ENCODE results near the gene ASIC2. TPM values are rescaled to one million over a fixed set of nuclear protein-coding genes. Genes with fewer than 3 reads are reported as not detected.

The ASIC2 gene
- total RNA-seq, 1 donor from 2014 or later, result 0.36 TPM

DNA sequence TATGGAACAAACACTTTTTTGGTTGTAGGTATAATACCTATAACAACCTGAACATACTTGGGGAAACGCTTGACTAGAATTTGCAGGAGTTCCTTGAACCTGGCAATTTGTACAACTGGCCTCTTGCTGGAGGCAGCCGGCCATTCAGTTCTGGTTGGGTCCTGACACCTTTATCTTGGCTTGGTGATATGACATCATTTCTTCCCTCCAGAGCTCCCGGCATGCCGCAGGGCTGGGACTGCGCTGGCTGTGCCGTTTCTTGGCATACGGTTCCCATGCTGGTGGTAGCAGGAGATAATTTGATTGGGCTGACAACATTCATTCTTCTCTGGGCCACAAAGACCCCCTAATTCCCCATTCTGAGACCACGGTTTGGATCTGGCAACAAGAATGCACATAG, 87.5 kb downstream of the ASIC2 start:
- no peaks in the 10 kb centered on the region for H3K27me3 ChIP-seq (ENCODE audit: insufficient read depth, low read length)
- H3K27me3 Mint-ChIP-seq (ENCODE audit: low read depth, unreplicated experiment), result peaks cover 50% of the 10 kb centered on the region
- H3K4me3 ChIP-seq (ENCODE audit: insufficient read depth, low read depth, low read length), result no peak overlapping the region
- H3K9me3 Mint-ChIP-seq (ENCODE audit: unreplicated experiment), result no peaks in the 10 kb centered on the region
- no peak for DNase-seq (ENCODE audit: low read depth)
- H3K4me3 Mint-ChIP-seq (ENCODE audit: unreplicated experiment), result no peak overlapping the region
- no peak overlapping the region for H2AFZ ChIP-seq (ENCODE audit: low read depth, low read length)
- H3K36me3 ChIP-seq (ENCODE audit: insufficient read depth, low read length), result no peaks in the 10 kb centered on the region
- no peak for FAIRE-seq
- H3K27ac ChIP-seq (ENCODE audit: low read depth, low read length), result no peak overlapping the region
- H3K4me1 ChIP-seq (ENCODE audit: insufficient read depth, low read length), result no peaks in the 10 kb centered on the region
- H3K36me3 Mint-ChIP-seq (ENCODE audit: low read depth, unreplicated experiment), result no peaks in the 10 kb centered on the region
- H3K27ac Mint-ChIP-seq (ENCODE audit: unreplicated experiment), result no peak overlapping the region
- TF ChIP-seq CTCF (IDR thresholded peaks at IDR 0.05; ENCODE audit: insufficient read depth, low read depth, low read length) (no peak), EZH2 (IDR thresholded peaks at IDR 0.05; ENCODE audit: insufficient read depth, low read length) (no peak)
- no peaks in the 10 kb centered on the region for H3K79me2 ChIP-seq (ENCODE audit: insufficient read depth, low read length)
- H3K4me1 Mint-ChIP-seq (ENCODE audit: low read depth, unreplicated experiment), result no peaks in the 10 kb centered on the region
- no peak overlapping the region for H3K9ac ChIP-seq (ENCODE audit: low read length)
- H3K9me3 ChIP-seq (ENCODE audit: insufficient read depth, low read depth, low read length), result no peaks in the 10 kb centered on the region
- H4K20me1 ChIP-seq (ENCODE audit: insufficient read depth, low read length), result no peaks in the 10 kb centered on the region
- H3K4me2 ChIP-seq (ENCODE audit: low read length), result no peak overlapping the region

- no peak overlapping the region for H3K27ac Mint-ChIP-seq (ENCODE audit: unreplicated experiment)
- no peak overlapping the region for H3K4me3 Mint-ChIP-seq (ENCODE audit: unreplicated experiment)
- peaks cover 57% of the 10 kb centered on the region for H3K27me3 Mint-ChIP-seq (ENCODE audit: low read depth, unreplicated experiment)
- Histone ChIP-seq H3K4me2 (ENCODE audit: low read length) (no peak overlapping the region), H3K79me2 (ENCODE audit: insufficient read depth, low read length) (no peaks in the 10 kb centered on the region), H3K36me3 (ENCODE audit: insufficient read depth, low read length) (no peaks in the 10 kb centered on the region), H3K27ac (ENCODE audit: low read depth, low read length) (no peak overlapping the region), H3K27me3 (ENCODE audit: insufficient read depth, low read length) (no peaks in the 10 kb centered on the region), H4K20me1 (ENCODE audit: insufficient read depth, low read length) (no peaks in the 10 kb centered on the region), H3K9me3 (ENCODE audit: insufficient read depth, low read depth, low read length) (no peaks in the 10 kb centered on the region), H3K9ac (ENCODE audit: low read length) (no peak overlapping the region), H3K4me1 (ENCODE audit: insufficient read depth, low read length) (no peaks in the 10 kb centered on the region), H2AFZ (ENCODE audit: low read depth, low read length) (no peak overlapping the region), H3K4me3 (ENCODE audit: insufficient read depth, low read depth, low read length) (no peak overlapping the region)
- no peak for FAIRE-seq
- no peaks in the 10 kb centered on the region for H3K36me3 Mint-ChIP-seq (ENCODE audit: low read depth, unreplicated experiment)
- no peaks in the 10 kb centered on the region for H3K4me1 Mint-ChIP-seq (ENCODE audit: low read depth, unreplicated experiment)
- DNase-seq (ENCODE audit: low read depth), result no peak
- TF ChIP-seq EZH2 (IDR thresholded peaks at IDR 0.05; ENCODE audit: insufficient read depth, low read length) (no peak), CTCF (IDR thresholded peaks at IDR 0.05; ENCODE audit: insufficient read depth, low read depth, low read length) (no peak)
- H3K9me3 Mint-ChIP-seq (ENCODE audit: unreplicated experiment), result no peaks in the 10 kb centered on the region
These were observed 88.4 kb downstream of the ASIC2 start for GRCh38 chr17:33204701-33205100.

GRCh38 chr17:33204156-33204555, 88.9 kb downstream of the ASIC2 start:
- Histone ChIP-seq H3K79me2 (ENCODE audit: insufficient read depth, low read length) (no peaks in the 10 kb centered on the region), H3K27ac (ENCODE audit: low read depth, low read length) (no peak overlapping the region), H3K9me3 (ENCODE audit: insufficient read depth, low read depth, low read length) (no peaks in the 10 kb centered on the region), H3K4me2 (ENCODE audit: low read length) (no peak overlapping the region), H3K27me3 (ENCODE audit: insufficient read depth, low read length) (no peaks in the 10 kb centered on the region), H3K4me3 (ENCODE audit: insufficient read depth, low read depth, low read length) (no peak overlapping the region), H3K9ac (ENCODE audit: low read length) (no peak overlapping the region), H2AFZ (ENCODE audit: low read depth, low read length) (no peak overlapping the region), H3K36me3 (ENCODE audit: insufficient read depth, low read length) (no peaks in the 10 kb centered on the region), H4K20me1 (ENCODE audit: insufficient read depth, low read length) (no peaks in the 10 kb centered on the region), H3K4me1 (ENCODE audit: insufficient read depth, low read length) (no peaks in the 10 kb centered on the region)
- H3K27ac Mint-ChIP-seq (ENCODE audit: unreplicated experiment), result no peak overlapping the region
- no peak overlapping the region for H3K4me3 Mint-ChIP-seq (ENCODE audit: unreplicated experiment)
- TF ChIP-seq EZH2 (IDR thresholded peaks at IDR 0.05; ENCODE audit: insufficient read depth, low read length), result no peak
- TF ChIP-seq CTCF (IDR thresholded peaks at IDR 0.05; ENCODE audit: insufficient read depth, low read depth, low read length), result no peak
- H3K4me1 Mint-ChIP-seq (ENCODE audit: low read depth, unreplicated experiment), result no peaks in the 10 kb centered on the region
- DNase-seq (ENCODE audit: low read depth), result no peak
- H3K9me3 Mint-ChIP-seq (ENCODE audit: unreplicated experiment), result no peaks in the 10 kb centered on the region
- H3K36me3 Mint-ChIP-seq (ENCODE audit: low read depth, unreplicated experiment), result no peaks in the 10 kb centered on the region
- FAIRE-seq, result no peak
- H3K27me3 Mint-ChIP-seq (ENCODE audit: low read depth, unreplicated experiment), result peaks cover 60% of the 10 kb centered on the region

Data from astrocyte (in vitro differentiated cells and primary cell).